Measurements from ENCODE around the gene TBC1D22A.
A peak's percentile ranks its signal among the peaks of the same experiment; 100 is the strongest.

The TBC1D22A gene

DNA sequence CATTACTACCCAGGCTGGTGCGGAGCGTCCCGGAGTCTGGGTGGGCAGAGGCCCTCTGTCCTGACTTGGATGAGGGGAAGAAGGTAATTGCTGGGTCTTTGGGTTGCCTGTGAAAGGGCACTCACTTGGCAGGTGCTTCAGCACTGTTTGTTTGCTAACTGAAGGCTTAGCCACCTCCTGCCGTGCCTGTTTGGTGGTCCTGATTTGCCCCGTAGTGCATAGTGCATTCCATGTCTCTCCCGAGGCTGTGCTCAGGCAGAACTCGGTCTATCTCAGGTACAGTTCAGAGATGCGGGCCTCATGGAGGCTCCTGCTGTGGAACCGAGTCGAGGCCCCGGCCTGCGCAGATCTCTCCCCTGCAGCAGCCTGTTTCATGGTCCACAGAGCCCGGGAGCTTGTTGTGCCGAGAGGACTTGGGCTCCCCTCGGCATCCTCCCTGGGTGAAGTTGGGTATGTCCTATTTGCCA is 146.2 kb downstream of the TBC1D22A start:
- H3K79me2 ChIP-seq (ENCODE audit: control insufficient read depth, insufficient read depth, low read length), result no peaks in the 10 kb centered on the region
- no peak overlapping the region for H3K56ac ChIP-seq (ENCODE audit: low read length)
- no peak overlapping the region for H3K18ac ChIP-seq (ENCODE audit: low read length)
- H3K4me2 ChIP-seq (ENCODE audit: low read length), result no peak overlapping the region
- DNase-seq, result peak; percentile 27
- no peaks in the 10 kb centered on the region for H3K36me3 ChIP-seq (ENCODE audit: control insufficient read depth, insufficient read depth, low read length)
- H2BK5ac ChIP-seq (ENCODE audit: low read length), result no peak overlapping the region
- no peaks in the 10 kb centered on the region for H3K4me1 ChIP-seq (ENCODE audit: control insufficient read depth, low read depth, low read length)
- H3K79me1 ChIP-seq (ENCODE audit: low read length), result peaks cover 3% of the 10 kb centered on the region
- no peak overlapping the region for H3K23ac ChIP-seq (ENCODE audit: low read length)
- no peak overlapping the region for H2AK5ac ChIP-seq (ENCODE audit: low read length)
- H3K4ac ChIP-seq (ENCODE audit: low read depth, low read length), result no peak overlapping the region
- H3K27ac ChIP-seq (ENCODE audit: low read depth, low read length), result no peak overlapping the region
- no peak overlapping the region for H2BK15ac ChIP-seq (replicated peaks; ENCODE audit: low read depth)
- H3K9ac ChIP-seq (ENCODE audit: low read length), result no peak overlapping the region
- H2BK120ac ChIP-seq (ENCODE audit: low read depth, low read length), result no peak overlapping the region
- no peaks in the 10 kb centered on the region for H3K27me3 ChIP-seq (ENCODE audit: insufficient read depth, low read length, poor library complexity)
- H3K4me3 ChIP-seq (ENCODE audit: low read length), result no peak overlapping the region
- H4K8ac ChIP-seq (ENCODE audit: low read depth, low read length), result no peak overlapping the region
- no CpG with 5 or more reads among the region's 15 CpGs for WGBS (ENCODE audit: extremely low coverage, insufficient coverage, low lambda C conversion rate)
- no peak overlapping the region for H4K5ac ChIP-seq (ENCODE audit: low read length)

DNA sequence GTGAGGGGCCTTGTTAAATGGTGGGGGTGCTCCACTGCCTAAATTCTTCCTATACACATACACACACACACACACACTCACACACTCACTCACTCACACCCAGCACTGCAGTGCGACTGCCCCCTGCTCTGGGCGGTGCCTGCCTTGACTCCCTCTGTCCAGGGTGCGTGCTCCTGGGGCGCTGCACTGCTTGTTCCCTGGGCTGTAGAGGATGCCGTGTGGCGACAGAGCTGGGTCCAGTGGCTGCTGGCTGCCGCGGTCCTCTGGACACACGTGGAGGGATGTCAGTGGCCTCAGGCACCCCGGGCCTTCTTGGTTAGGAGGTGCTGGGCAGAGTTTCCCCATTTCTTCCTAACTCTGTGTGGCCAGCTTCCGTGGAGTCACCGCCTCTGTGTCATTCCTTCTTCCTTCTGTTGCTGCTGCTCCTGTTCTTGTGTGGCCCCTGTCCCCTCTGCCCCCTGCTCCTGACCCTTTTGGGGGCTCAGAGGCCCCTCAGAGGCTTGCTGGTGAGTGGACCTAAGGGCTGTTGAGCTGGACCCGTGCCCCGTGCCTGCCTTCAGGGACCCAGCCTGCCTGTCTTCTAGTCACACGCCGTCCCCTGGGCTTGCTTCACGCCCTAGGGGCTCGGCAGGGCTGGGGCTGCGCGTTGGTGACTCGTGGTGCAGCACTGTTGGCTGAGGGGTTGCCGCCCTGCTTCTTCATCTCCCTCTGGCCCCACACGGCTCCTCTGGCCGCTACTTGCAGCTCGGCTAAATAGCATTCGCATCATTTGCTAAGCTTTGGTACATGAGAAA is 147.0 kb downstream of the TBC1D22A start:
- no peak overlapping the region for H3K4me3 ChIP-seq (ENCODE audit: low read length)
- H2BK15ac ChIP-seq (replicated peaks; ENCODE audit: low read depth), result no peak overlapping the region
- H2BK5ac ChIP-seq (ENCODE audit: low read length), result no peak overlapping the region
- H3K56ac ChIP-seq (ENCODE audit: low read length), result no peak overlapping the region
- H3K27me3 ChIP-seq (ENCODE audit: insufficient read depth, low read length, poor library complexity), result no peaks in the 10 kb centered on the region
- H3K23ac ChIP-seq (ENCODE audit: low read length), result no peak overlapping the region
- H3K4me2 ChIP-seq (ENCODE audit: low read length), result no peak overlapping the region
- H4K5ac ChIP-seq (ENCODE audit: low read length), result no peak overlapping the region
- no peaks in the 10 kb centered on the region for H3K79me2 ChIP-seq (ENCODE audit: control insufficient read depth, insufficient read depth, low read length)
- no peaks in the 10 kb centered on the region for H3K36me3 ChIP-seq (ENCODE audit: control insufficient read depth, insufficient read depth, low read length)
- no CpG with 5 or more reads among the region's 26 CpGs for whole genome bisulfite sequencing (ENCODE audit: extremely low coverage, insufficient coverage, low lambda C conversion rate)
- H3K9ac ChIP-seq (ENCODE audit: low read length), result no peak overlapping the region
- H3K4me1 ChIP-seq (ENCODE audit: control insufficient read depth, low read depth, low read length), result no peaks in the 10 kb centered on the region
- H4K8ac ChIP-seq (ENCODE audit: low read depth, low read length), result no peak overlapping the region
- H2BK120ac ChIP-seq (ENCODE audit: low read depth, low read length), result no peak overlapping the region
- no peak overlapping the region for H3K27ac ChIP-seq (ENCODE audit: low read depth, low read length)
- H2AK5ac ChIP-seq (ENCODE audit: low read length), result no peak overlapping the region
- peaks cover 3% of the 10 kb centered on the region for H3K79me1 ChIP-seq (ENCODE audit: low read length)
- no peak overlapping the region for H3K4ac ChIP-seq (ENCODE audit: low read depth, low read length)
- peak; percentile 28 for DNase-seq
- H3K18ac ChIP-seq (ENCODE audit: low read length), result no peak overlapping the region

DNA sequence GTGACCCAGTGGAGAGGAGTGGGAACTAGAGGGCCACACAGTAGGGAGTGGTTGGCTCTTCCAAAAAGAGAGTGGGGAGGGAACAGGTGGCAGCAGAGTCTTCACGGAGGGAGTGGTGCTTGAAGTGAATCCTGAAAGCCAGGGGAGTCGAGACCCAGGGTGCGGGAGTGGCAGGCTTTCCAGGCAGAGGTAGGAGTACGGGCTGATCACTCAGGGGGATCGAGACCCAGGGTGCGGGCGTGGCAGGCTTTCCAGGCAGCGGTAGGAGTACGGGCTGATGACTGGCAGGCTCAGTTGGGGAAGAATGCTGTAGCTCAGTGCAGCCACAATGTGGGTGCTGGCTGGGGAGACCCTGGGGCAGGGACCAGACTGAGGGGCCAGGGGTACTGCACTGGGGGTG is 148.2 kb downstream of the TBC1D22A start:
- Histone ChIP-seq H2BK120ac (ENCODE audit: low read depth, low read length) (no peak overlapping the region), H2BK5ac (ENCODE audit: low read length) (no peak overlapping the region), H3K18ac (ENCODE audit: low read length) (no peak overlapping the region), H3K27me3 (ENCODE audit: insufficient read depth, low read length, poor library complexity) (no peaks in the 10 kb centered on the region), H3K4ac (ENCODE audit: low read depth, low read length) (no peak overlapping the region), H3K9ac (ENCODE audit: low read length) (no peak overlapping the region), H3K23ac (ENCODE audit: low read length) (no peak overlapping the region), H3K79me1 (ENCODE audit: low read length) (peaks cover 3% of the 10 kb centered on the region), H3K27ac (ENCODE audit: low read depth, low read length) (no peak overlapping the region), H4K5ac (ENCODE audit: low read length) (no peak overlapping the region), H3K36me3 (ENCODE audit: control insufficient read depth, insufficient read depth, low read length) (no peaks in the 10 kb centered on the region), H2BK15ac (replicated peaks; ENCODE audit: low read depth) (no peak overlapping the region), H3K4me1 (ENCODE audit: control insufficient read depth, low read depth, low read length) (no peaks in the 10 kb centered on the region), H2AK5ac (ENCODE audit: low read length) (no peak overlapping the region), H3K56ac (ENCODE audit: low read length) (no peak overlapping the region), H3K4me3 (ENCODE audit: low read length) (no peak overlapping the region), H3K4me2 (ENCODE audit: low read length) (no peak overlapping the region), H3K79me2 (ENCODE audit: control insufficient read depth, insufficient read depth, low read length) (no peaks in the 10 kb centered on the region), H4K8ac (ENCODE audit: low read depth, low read length) (no peak overlapping the region)
- WGBS (ENCODE audit: extremely low coverage, insufficient coverage, low lambda C conversion rate), result no CpG with 5 or more reads among the region's 9 CpGs
- DNase-seq, result no peak

DNA sequence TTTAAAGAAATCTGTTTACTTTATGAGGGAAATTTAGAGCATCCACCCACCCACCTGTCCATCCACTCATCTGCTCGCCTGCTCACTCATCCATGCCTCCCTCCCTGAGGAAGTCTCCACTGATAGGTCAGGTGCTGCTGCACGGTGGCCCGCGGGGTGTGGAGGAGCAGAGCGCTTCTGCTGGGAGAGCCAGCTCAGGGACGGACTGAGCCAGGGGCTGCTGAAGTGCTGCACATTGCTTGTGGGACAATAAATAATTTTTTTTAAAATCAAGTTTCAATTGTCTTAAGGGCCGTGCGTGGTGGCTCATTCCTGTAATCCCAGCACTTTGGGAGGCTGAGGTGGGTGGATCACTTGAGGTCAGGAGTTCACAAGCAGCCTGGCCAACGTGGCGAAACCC is 148.9 kb downstream of the TBC1D22A start:
- Histone ChIP-seq H3K27me3 (ENCODE audit: insufficient read depth, low read length, poor library complexity) (no peaks in the 10 kb centered on the region), H3K9ac (ENCODE audit: low read length) (no peak overlapping the region), H4K5ac (ENCODE audit: low read length) (no peak overlapping the region), H2BK120ac (ENCODE audit: low read depth, low read length) (no peak overlapping the region), H3K23ac (ENCODE audit: low read length) (no peak overlapping the region), H3K4ac (ENCODE audit: low read depth, low read length) (no peak overlapping the region), H3K56ac (ENCODE audit: low read length) (no peak overlapping the region), H3K18ac (ENCODE audit: low read length) (no peak overlapping the region), H2BK15ac (replicated peaks; ENCODE audit: low read depth) (no peak overlapping the region), H4K8ac (ENCODE audit: low read depth, low read length) (no peak overlapping the region), H3K79me2 (ENCODE audit: control insufficient read depth, insufficient read depth, low read length) (no peaks in the 10 kb centered on the region), H3K4me3 (ENCODE audit: low read length) (no peak overlapping the region), H3K4me2 (ENCODE audit: low read length) (no peak overlapping the region), H2BK5ac (ENCODE audit: low read length) (no peak overlapping the region), H3K79me1 (ENCODE audit: low read length) (peaks cover 3% of the 10 kb centered on the region), H3K27ac (ENCODE audit: low read depth, low read length) (no peak overlapping the region), H2AK5ac (ENCODE audit: low read length) (no peak overlapping the region), H3K36me3 (ENCODE audit: control insufficient read depth, insufficient read depth, low read length) (no peaks in the 10 kb centered on the region), H3K4me1 (ENCODE audit: control insufficient read depth, low read depth, low read length) (no peaks in the 10 kb centered on the region)
- DNase-seq, result no peak
- WGBS (ENCODE audit: extremely low coverage, insufficient coverage, low lambda C conversion rate), result no CpG with 5 or more reads among the region's 10 CpGs

DNA sequence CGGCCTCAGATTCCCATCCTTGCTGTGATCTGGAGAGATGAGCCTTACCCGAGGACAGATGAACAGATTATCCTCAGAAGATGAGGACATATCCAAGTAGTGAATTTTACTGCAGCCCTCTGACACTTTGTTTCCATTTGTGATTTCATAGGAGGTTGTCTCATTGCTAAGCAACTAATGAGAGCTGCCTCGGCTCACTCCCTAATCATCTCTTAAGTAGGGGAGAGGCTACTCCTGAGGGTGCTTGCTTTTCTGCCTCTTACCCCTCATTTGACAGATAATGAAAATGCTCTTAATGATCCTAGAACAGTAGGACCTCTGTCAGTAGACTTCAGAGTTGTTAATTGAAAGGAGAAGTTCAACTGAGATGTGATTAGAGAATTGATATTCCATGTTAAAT is 150.9 kb downstream of the TBC1D22A start:
- DNase-seq, result peak; percentile 19
- H3K36me3 ChIP-seq (ENCODE audit: control insufficient read depth, insufficient read depth, low read length), result no peaks in the 10 kb centered on the region

DNA sequence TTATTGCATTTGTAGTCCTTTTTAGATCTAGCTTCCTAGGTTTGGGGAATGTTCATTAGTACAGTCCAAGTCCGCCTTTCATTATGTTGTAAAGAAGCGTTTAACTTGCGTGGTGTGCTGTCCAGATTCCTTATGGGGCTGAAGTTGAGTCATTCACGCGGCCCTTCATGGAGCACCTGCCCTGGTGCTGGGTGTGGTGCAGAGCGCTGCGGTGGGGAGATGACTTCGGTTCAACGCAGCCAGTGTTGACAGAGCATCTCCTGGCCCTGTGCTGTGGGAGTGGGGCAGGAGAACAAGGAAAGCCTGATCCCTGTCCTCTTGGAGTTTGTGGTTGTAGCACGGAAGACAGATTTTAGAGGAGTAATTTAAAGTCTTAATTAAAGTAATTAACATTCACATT is 152.0 kb downstream of the TBC1D22A start:
- H3K27me3 ChIP-seq (ENCODE audit: insufficient read depth, low read length, poor library complexity), result no peaks in the 10 kb centered on the region
- H3K27ac ChIP-seq (ENCODE audit: low read depth, low read length), result no peak overlapping the region
- H2AK5ac ChIP-seq (ENCODE audit: low read length), result no peak overlapping the region
- H3K79me1 ChIP-seq (ENCODE audit: low read length), result no peaks in the 10 kb centered on the region
- no peak for DNase-seq
- no peak overlapping the region for H3K23ac ChIP-seq (ENCODE audit: low read length)
- H3K4ac ChIP-seq (ENCODE audit: low read depth, low read length), result no peak overlapping the region
- no peaks in the 10 kb centered on the region for H3K79me2 ChIP-seq (ENCODE audit: control insufficient read depth, insufficient read depth, low read length)
- H3K18ac ChIP-seq (ENCODE audit: low read length), result no peak overlapping the region
- no peak overlapping the region for H3K4me2 ChIP-seq (ENCODE audit: low read length)
- no peak overlapping the region for H4K8ac ChIP-seq (ENCODE audit: low read depth, low read length)
- no peaks in the 10 kb centered on the region for H3K4me1 ChIP-seq (ENCODE audit: control insufficient read depth, low read depth, low read length)
- no peak overlapping the region for H3K56ac ChIP-seq (ENCODE audit: low read length)
- H3K36me3 ChIP-seq (ENCODE audit: control insufficient read depth, insufficient read depth, low read length), result no peaks in the 10 kb centered on the region
- H3K4me3 ChIP-seq (ENCODE audit: low read length), result no peak overlapping the region
- H2BK5ac ChIP-seq (ENCODE audit: low read length), result no peak overlapping the region
- no CpG with 5 or more reads among the region's 10 CpGs for WGBS (ENCODE audit: extremely low coverage, insufficient coverage, low lambda C conversion rate)
- H3K9ac ChIP-seq (ENCODE audit: low read length), result no peak overlapping the region
- no peak overlapping the region for H4K5ac ChIP-seq (ENCODE audit: low read length)
- H2BK15ac ChIP-seq (replicated peaks; ENCODE audit: low read depth), result no peak overlapping the region
- no peak overlapping the region for H2BK120ac ChIP-seq (ENCODE audit: low read depth, low read length)

More for the DNA sequence above, 150.9 kb downstream of the TBC1D22A start:
- Histone ChIP-seq H4K8ac (ENCODE audit: low read depth, low read length) (no peak overlapping the region), H2BK120ac (ENCODE audit: low read depth, low read length) (no peak overlapping the region), H3K9ac (ENCODE audit: low read length) (no peak overlapping the region), H2AK5ac (ENCODE audit: low read length) (no peak overlapping the region), H3K56ac (ENCODE audit: low read length) (no peak overlapping the region), H4K5ac (ENCODE audit: low read length) (no peak overlapping the region), H3K18ac (ENCODE audit: low read length) (no peak overlapping the region), H3K4me3 (ENCODE audit: low read length) (no peak overlapping the region), H3K27me3 (ENCODE audit: insufficient read depth, low read length, poor library complexity) (no peaks in the 10 kb centered on the region), H3K4ac (ENCODE audit: low read depth, low read length) (no peak overlapping the region), H2BK5ac (ENCODE audit: low read length) (no peak overlapping the region), H3K79me1 (ENCODE audit: low read length) (no peaks in the 10 kb centered on the region), H3K4me1 (ENCODE audit: control insufficient read depth, low read depth, low read length) (no peaks in the 10 kb centered on the region), H2BK15ac (replicated peaks; ENCODE audit: low read depth) (no peak overlapping the region), H3K27ac (ENCODE audit: low read depth, low read length) (no peak overlapping the region), H3K23ac (ENCODE audit: low read length) (no peak overlapping the region), H3K4me2 (ENCODE audit: low read length) (no peak overlapping the region), H3K79me2 (ENCODE audit: control insufficient read depth, insufficient read depth, low read length) (no peaks in the 10 kb centered on the region)
- WGBS (ENCODE audit: extremely low coverage, insufficient coverage, low lambda C conversion rate), result no CpG with 5 or more reads among the region's 3 CpGs

Data from mesendoderm (in vitro differentiated cells).